ENCODE measurements around the gene DACH2. TPM values are rescaled to one million over a fixed set of nuclear protein-coding genes. Genes with fewer than 3 reads are reported as not detected.

Gene DACH2
- polyA plus RNA-seq, 2 donors, result 0.01 to 0.04 TPM

GRCh38 chrX:86829786-86830185 is 681.5 kb downstream of the DACH2 start:
- H3K27ac ChIP-seq (ENCODE audit: low read depth in 2 of 2, low read length in 1 of 2), result no peak overlapping the region

DNA sequence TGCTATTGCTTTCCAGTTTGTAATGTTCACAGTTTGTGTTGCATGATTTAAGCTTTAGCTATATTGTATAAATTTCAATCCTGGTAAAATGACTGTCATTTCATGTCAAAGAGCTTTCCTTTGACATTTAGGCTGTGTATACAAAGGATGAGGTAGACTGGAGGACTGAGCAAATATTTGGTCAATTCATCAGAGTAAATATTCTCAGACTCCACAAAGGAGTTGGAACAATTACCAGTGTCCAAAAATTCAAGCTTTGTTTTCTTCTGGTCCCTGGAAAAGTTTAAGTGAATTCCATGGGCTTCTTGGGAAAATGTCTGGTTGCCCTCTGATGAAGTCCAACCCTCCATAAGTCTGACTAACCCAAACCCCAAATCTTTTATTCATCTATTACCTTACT is 682.4 kb downstream of the DACH2 start:
- H3K4me1 ChIP-seq (ENCODE audit: control insufficient read depth in 2 of 2, insufficient read depth in 2 of 2, low read length in 1 of 2), result no peaks in the 10 kb centered on the region
- H3K9me3 ChIP-seq (ENCODE audit: control insufficient read depth in 2 of 2, insufficient read depth in 1 of 2, low read depth in 1 of 2, low read length in 1 of 2), result no peaks in the 10 kb centered on the region
- no peak overlapping the region for H3K4me3 ChIP-seq (ENCODE audit: low read depth in 1 of 2, low read length in 2 of 2)
- H3K27ac ChIP-seq (ENCODE audit: low read depth in 2 of 2, low read length in 1 of 2), result no peak overlapping the region
- H3K27me3 ChIP-seq (ENCODE audit: control insufficient read depth in 1 of 2, insufficient read depth in 2 of 2, low read length in 2 of 2), result no peaks in the 10 kb centered on the region
- no peaks in the 10 kb centered on the region for H3K36me3 ChIP-seq (ENCODE audit: control insufficient read depth in 2 of 2, insufficient read depth in 2 of 2, low read length in 1 of 2)

More at GRCh38 chrX:86829786-86830185, 681.5 kb downstream of the DACH2 start:
- no peak overlapping the region for H3K4me3 ChIP-seq (ENCODE audit: low read depth in 1 of 2, low read length in 2 of 2)
- H3K27me3 ChIP-seq (ENCODE audit: control insufficient read depth in 1 of 2, insufficient read depth in 2 of 2, low read length in 2 of 2), result no peaks in the 10 kb centered on the region
- no peaks in the 10 kb centered on the region for H3K9me3 ChIP-seq (ENCODE audit: control insufficient read depth in 2 of 2, insufficient read depth in 1 of 2, low read depth in 1 of 2, low read length in 1 of 2)
- 39 to 46% methylated on average over 2 of the region's 2 CpGs for whole genome bisulfite sequencing, 2 donors
- H3K4me1 ChIP-seq (ENCODE audit: control insufficient read depth in 2 of 2, insufficient read depth in 2 of 2, low read length in 1 of 2), result no peaks in the 10 kb centered on the region
- H3K36me3 ChIP-seq (ENCODE audit: control insufficient read depth in 2 of 2, insufficient read depth in 2 of 2, low read length in 1 of 2), result no peaks in the 10 kb centered on the region

DNA sequence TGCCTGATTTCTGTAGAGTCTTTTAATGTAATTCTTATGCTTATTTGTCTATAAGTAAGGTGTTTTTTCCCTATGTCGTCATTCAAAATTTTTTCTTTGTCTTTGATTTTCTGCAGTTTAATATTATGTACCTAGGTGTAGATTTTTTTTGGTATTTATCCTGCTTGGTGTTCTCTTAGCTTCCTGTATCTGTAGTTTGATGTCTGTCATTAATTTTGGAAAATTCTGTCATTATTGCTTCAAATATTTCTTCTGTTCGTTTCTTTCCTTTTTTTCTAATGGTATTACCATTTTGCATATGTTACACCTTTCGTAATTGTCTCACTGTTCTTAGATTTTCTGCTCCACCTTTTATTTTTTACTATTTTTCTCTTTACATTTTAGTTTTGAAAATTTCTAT is 696.9 kb downstream of the DACH2 start:
- H3K27ac ChIP-seq (ENCODE audit: low read depth in 2 of 2, low read length in 1 of 2), result no peak overlapping the region
- no peaks in the 10 kb centered on the region for H3K9me3 ChIP-seq (ENCODE audit: control insufficient read depth in 2 of 2, insufficient read depth in 1 of 2, low read depth in 1 of 2, low read length in 1 of 2)
- no peaks in the 10 kb centered on the region for H3K4me1 ChIP-seq (ENCODE audit: control insufficient read depth in 2 of 2, insufficient read depth in 2 of 2, low read length in 1 of 2)
- H3K36me3 ChIP-seq (ENCODE audit: control insufficient read depth in 2 of 2, insufficient read depth in 2 of 2, low read length in 1 of 2), result no peaks in the 10 kb centered on the region
- 44 to 45% methylated on average over 3 of the region's 3 CpGs for WGBS, 2 donors
- no peak overlapping the region for H3K4me3 ChIP-seq (ENCODE audit: low read depth in 1 of 2, low read length in 2 of 2)
- H3K27me3 ChIP-seq (ENCODE audit: control insufficient read depth in 1 of 2, insufficient read depth in 2 of 2, low read length in 2 of 2), result no peaks in the 10 kb centered on the region

Other genes with a start within 250 kb of the DACH2 start
- 1 to 10 TPM; 4.8 to 6.0 TPM for gene CHM, start 100.9 kb upstream of the DACH2 start, polyA plus RNA-seq

Measured in esophagus (tissue), 2 donors.